A549 (cell line): ENCODE data around the gene GM2A.

Experiments used
- BHLHE40 ChIP-seq: IDR thresholded peaks from 2 replicates; pipeline ENCODE4 v1.6.1; 2012; ENCODE audit warnings: low read depth, low read length, inconsistent platforms
- CTCF ChIP-seq: fragments of >200 bp; sonication (Bioruptor Twin); formaldehyde crosslinking; IDR thresholded peaks from 3 replicates; pipeline ENCODE4 v1.5.1; 2016
- ELK1 ChIP-seq: fragments of 150-350 bp; IDR thresholded peaks from 2 replicates; pipeline ENCODE4 v1.6.1; 2014; ENCODE audit warnings: low read depth, mild to moderate bottlenecking, low read length
- EP300 ChIP-seq, 2 experiments: fragments of >200 bp; sonication (Bioruptor Twin); formaldehyde crosslinking; IDR thresholded peaks; 2 replicates in 1 of 2; 3 replicates in 1 of 2; pipeline ENCODE4 v1.6.1; 2016 to 2017
- POLR2A ChIP-seq: IDR thresholded peaks from 2 replicates; pipeline ENCODE4 v1.6.1; 2012; ENCODE audit warnings: mild to moderate bottlenecking, low read length
- SREBF2 ChIP-seq: fragments of 450-650 bp; IDR thresholded peaks from 2 replicates; pipeline ENCODE4 v1.6.1; 2014; ENCODE audit warnings: mild to moderate bottlenecking, moderate library complexity
- USF2 ChIP-seq: fragments of 450-650 bp; IDR thresholded peaks from 2 replicates; pipeline ENCODE4 v1.6.1; 2014; ENCODE audit warnings: antibody characterized with exemption

- TF ChIP-seq BHLHE40 = no peak
- TF ChIP-seq CTCF = peak; percentile 64
- TF ChIP-seq USF2 = no peak
- TF ChIP-seq EP300 (IDR thresholded peaks at IDR 0.05) = no peak
- TF ChIP-seq ELK1 = no peak
- no peak for TF ChIP-seq POLR2A
- no peak for TF ChIP-seq SREBF2
Measured at GRCh38 chr5:151315998-151316597, 63.1 kb downstream of the GM2A start.
